Liver (tissue), 3 donors: Measurements from ENCODE around the gene SLC30A9.

Experiments used
- ATF3 ChIP-seq: IDR thresholded peaks from 2 replicates; pipeline ENCODE4 v1.6.1; 2016; ENCODE audit warnings: antibody characterized with exemption
- CTCF ChIP-seq: fragments of 150-350 bp; IDR thresholded peaks from 2 replicates; pipeline ENCODE4 v1.5.1; 2017; ENCODE audit warnings: improper control_type of control experiment, low read depth, low read length; ENCODE audit not compliant: missing input control
- FOXA1 ChIP-seq: IDR thresholded peaks from 2 replicates; pipeline ENCODE4 v1.6.1; 2016; ENCODE audit warnings: antibody characterized with exemption
- GABPA ChIP-seq, 2 donors: IDR thresholded peaks in 1 of 2; conservative IDR thresholded peaks in 1 of 2; 2 replicates each; pipeline ENCODE4 v1.6.1; 2016; ENCODE audit warnings: antibody characterized with exemption in 2 of 2, mild to moderate bottlenecking in 1 of 2, moderate library complexity in 1 of 2
- JUND ChIP-seq, 2 donors: IDR thresholded peaks; 2 replicates each; pipeline ENCODE4 v1.6.1; 2016; ENCODE audit warnings: antibody characterized with exemption in 2 of 2
- MAX ChIP-seq: IDR thresholded peaks from 2 replicates; pipeline ENCODE4 v1.6.1; 2016; ENCODE audit warnings: antibody characterized with exemption
- NR2F2 ChIP-seq: IDR thresholded peaks from 2 replicates; pipeline ENCODE4 v1.6.1; 2016; ENCODE audit warnings: antibody characterized with exemption
- RAD21 ChIP-seq, 2 donors: IDR thresholded peaks; 2 replicates each; pipeline ENCODE4 v1.6.1; 2016; ENCODE audit warnings: antibody characterized with exemption in 2 of 2, mild to moderate bottlenecking in 2 of 2
- REST ChIP-seq: IDR thresholded peaks from 2 replicates; pipeline ENCODE4 v1.6.1; 2016; ENCODE audit warnings: antibody characterized with exemption, mild to moderate bottlenecking
- SP1 ChIP-seq: IDR thresholded peaks from 2 replicates; pipeline ENCODE4 v1.6.1; 2018; ENCODE audit warnings: antibody characterized with exemption, mild to moderate bottlenecking
- YY1 ChIP-seq: IDR thresholded peaks from 2 replicates; pipeline ENCODE4 v1.6.1; 2016; ENCODE audit warnings: antibody characterized with exemption, mild to moderate bottlenecking
- ZBTB33 ChIP-seq: IDR thresholded peaks from 2 replicates; pipeline ENCODE4 v1.6.1; 2016; ENCODE audit warnings: antibody characterized with exemption
- donor health status: healthy.
- donor health status: healthy.

- TF ChIP-seq FOXA1 = no peak
- TF ChIP-seq CTCF = no peak
- TF ChIP-seq JUND (IDR thresholded peaks at IDR 0.05) = no peak
- TF ChIP-seq SP1 = no peak
- no peak for TF ChIP-seq YY1
- TF ChIP-seq NR2F2 = no peak
- no peak for TF ChIP-seq REST
- no peak for TF ChIP-seq MAX
- no peak for TF ChIP-seq ATF3
- TF ChIP-seq GABPA (IDR thresholded peaks at IDR 0.05 in 1 of 2, conservative IDR thresholded peaks at IDR 0.05 in 1 of 2) = no peak
- TF ChIP-seq RAD21 (IDR thresholded peaks at IDR 0.05) = no peak
- no peak for TF ChIP-seq ZBTB33
Observed at GRCh38 chr4:42050516-42051249, 60.4 kb downstream of the SLC30A9 start.
